DOHH2 (cell line): Measurements from ENCODE around the gene SLC6A9.

Source experiments
- H3F3A ChIP-seq: fragments of 200-600 bp; sonication (generic), shearing (Covaris generic); 2 replicates; pipeline ENCODE4 v1.6.0; 2016; ENCODE audit warnings: antibody characterized with exemption, mild to moderate bottlenecking; ENCODE audit not compliant: control insufficient read depth, insufficient read depth
- H3K27ac ChIP-seq: fragments of 200-600 bp; sonication (generic); 2 replicates; pipeline ENCODE4 v1.5.1; 2014; ENCODE audit warnings: low read depth, mild to moderate bottlenecking, low read length, moderate library complexity
- H3K27me3 ChIP-seq: fragments of 200-600 bp; sonication (generic); 2 replicates; pipeline ENCODE4 v1.6.1; 2014; ENCODE audit warnings: mild to moderate bottlenecking, low read length, mixed read lengths; ENCODE audit not compliant: control insufficient read depth
- H3K36me3 ChIP-seq: fragments of 200-600 bp; sonication (generic); 2 replicates; pipeline ENCODE4 v1.6.1; 2014; ENCODE audit warnings: mild to moderate bottlenecking, low read length, moderate library complexity, mixed read lengths; ENCODE audit not compliant: control insufficient read depth
- H3K4me1 ChIP-seq: fragments of 200-600 bp; sonication (generic); 2 replicates; pipeline ENCODE4 v1.6.1; 2014; ENCODE audit warnings: mild to moderate bottlenecking, low read length, mixed read lengths; ENCODE audit not compliant: control insufficient read depth
- H3K4me2 ChIP-seq: fragments of 200-600 bp; sonication (generic); 2 replicates; pipeline ENCODE4 v1.6.0; 2014; ENCODE audit warnings: mild to moderate bottlenecking, low read length, moderate library complexity
- H3K4me3 ChIP-seq: fragments of 200-600 bp; sonication (generic); 2 replicates; pipeline ENCODE4 v1.5.1; 2014; ENCODE audit warnings: mild to moderate bottlenecking, low read length, mixed read lengths
- H3K79me2 ChIP-seq: fragments of 200-600 bp; sonication (generic); 2 replicates; pipeline ENCODE4 v1.6.1; 2014; ENCODE audit warnings: mild to moderate bottlenecking, low read length, mixed read lengths; ENCODE audit not compliant: control insufficient read depth
- H3K9me2 ChIP-seq: fragments of 200-600 bp; sonication (generic); replicated peaks from 2 replicates; pipeline ENCODE4 v1.6.1; 2014; ENCODE audit warnings: mild to moderate bottlenecking, low read length, mixed read lengths; ENCODE audit not compliant: control insufficient read depth
- H3K9me3 ChIP-seq: fragments of 200-600 bp; sonication (generic); 2 replicates; pipeline ENCODE4 v1.6.1; 2014; ENCODE audit warnings: antibody characterized with exemption, low read length, mixed read lengths; ENCODE audit not compliant: control insufficient read depth, insufficient read depth
- H4K20me1 ChIP-seq: fragments of 200-600 bp; sonication (generic); 2 replicates; pipeline ENCODE4 v1.6.0; 2014; ENCODE audit warnings: low read depth, mild to moderate bottlenecking, antibody characterized with exemption, low read length, moderate library complexity; ENCODE audit not compliant: control insufficient read depth, insufficient read depth
- EZH2phosphoT487 ChIP-seq: fragments of 200-600 bp; sonication (generic); IDR thresholded peaks from 2 replicates; pipeline ENCODE4 v1.6.1; 2017; ENCODE audit warnings: borderline replicate concordance, mild to moderate bottlenecking, antibody characterized with exemption, low read length, moderate library complexity, mixed read lengths
- TF ChIP-seq, protein P1 (sequence below): fragments of 200-600 bp; sonication (generic); IDR thresholded peaks from one replicate; pipeline ENCODE4 v1.5.1; 2014; ENCODE audit warnings: antibody characterized with exemption, mild to moderate bottlenecking, low read depth, low read length; ENCODE audit not compliant: poor library complexity, severe bottlenecking

SLC6A9 gene

DNA sequence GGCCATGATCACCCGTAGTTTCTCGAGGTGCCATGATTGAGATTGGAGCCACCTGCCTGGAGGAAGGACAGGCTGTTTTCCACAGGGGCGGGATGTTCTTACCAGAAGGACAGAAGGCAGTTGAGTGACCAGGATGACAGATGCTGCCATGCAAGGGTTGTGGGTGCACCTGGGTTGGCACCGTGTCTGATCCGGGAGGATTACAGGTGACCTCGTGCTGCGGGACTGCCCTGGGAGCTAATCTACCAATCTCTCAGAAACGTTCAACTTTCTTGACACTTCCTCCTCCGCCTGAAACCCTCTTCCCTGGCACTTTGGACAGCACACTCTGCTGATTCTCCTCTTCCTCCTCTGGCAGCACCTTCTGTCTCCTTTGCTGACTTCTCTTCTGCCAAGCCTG lies 13.8 kb upstream of the SLC6A9 start:
- peaks cover 19% of the 10 kb centered on the region for H3K27me3 ChIP-seq
- no peaks in the 10 kb centered on the region for H3K36me3 ChIP-seq
- TF ChIP-seq, protein P1, sequence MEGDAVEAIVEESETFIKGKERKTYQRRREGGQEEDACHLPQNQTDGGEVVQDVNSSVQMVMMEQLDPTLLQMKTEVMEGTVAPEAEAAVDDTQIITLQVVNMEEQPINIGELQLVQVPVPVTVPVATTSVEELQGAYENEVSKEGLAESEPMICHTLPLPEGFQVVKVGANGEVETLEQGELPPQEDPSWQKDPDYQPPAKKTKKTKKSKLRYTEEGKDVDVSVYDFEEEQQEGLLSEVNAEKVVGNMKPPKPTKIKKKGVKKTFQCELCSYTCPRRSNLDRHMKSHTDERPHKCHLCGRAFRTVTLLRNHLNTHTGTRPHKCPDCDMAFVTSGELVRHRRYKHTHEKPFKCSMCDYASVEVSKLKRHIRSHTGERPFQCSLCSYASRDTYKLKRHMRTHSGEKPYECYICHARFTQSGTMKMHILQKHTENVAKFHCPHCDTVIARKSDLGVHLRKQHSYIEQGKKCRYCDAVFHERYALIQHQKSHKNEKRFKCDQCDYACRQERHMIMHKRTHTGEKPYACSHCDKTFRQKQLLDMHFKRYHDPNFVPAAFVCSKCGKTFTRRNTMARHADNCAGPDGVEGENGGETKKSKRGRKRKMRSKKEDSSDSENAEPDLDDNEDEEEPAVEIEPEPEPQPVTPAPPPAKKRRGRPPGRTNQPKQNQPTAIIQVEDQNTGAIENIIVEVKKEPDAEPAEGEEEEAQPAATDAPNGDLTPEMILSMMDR, result no peak
- no peak for TF ChIP-seq EZH2phosphoT487
- H3K9me2 ChIP-seq, result no peaks in the 10 kb centered on the region
- peaks cover 9% of the 10 kb centered on the region for H3K4me1 ChIP-seq
- no peaks in the 10 kb centered on the region for H3K79me2 ChIP-seq
- no peaks in the 10 kb centered on the region for H4K20me1 ChIP-seq
- no peak overlapping the region for H3K4me2 ChIP-seq
- H3K27ac ChIP-seq, result no peak overlapping the region
- H3K4me3 ChIP-seq, result no peak overlapping the region
- H3F3A ChIP-seq, result no peaks in the 10 kb centered on the region
- no peaks in the 10 kb centered on the region for H3K9me3 ChIP-seq

DNA sequence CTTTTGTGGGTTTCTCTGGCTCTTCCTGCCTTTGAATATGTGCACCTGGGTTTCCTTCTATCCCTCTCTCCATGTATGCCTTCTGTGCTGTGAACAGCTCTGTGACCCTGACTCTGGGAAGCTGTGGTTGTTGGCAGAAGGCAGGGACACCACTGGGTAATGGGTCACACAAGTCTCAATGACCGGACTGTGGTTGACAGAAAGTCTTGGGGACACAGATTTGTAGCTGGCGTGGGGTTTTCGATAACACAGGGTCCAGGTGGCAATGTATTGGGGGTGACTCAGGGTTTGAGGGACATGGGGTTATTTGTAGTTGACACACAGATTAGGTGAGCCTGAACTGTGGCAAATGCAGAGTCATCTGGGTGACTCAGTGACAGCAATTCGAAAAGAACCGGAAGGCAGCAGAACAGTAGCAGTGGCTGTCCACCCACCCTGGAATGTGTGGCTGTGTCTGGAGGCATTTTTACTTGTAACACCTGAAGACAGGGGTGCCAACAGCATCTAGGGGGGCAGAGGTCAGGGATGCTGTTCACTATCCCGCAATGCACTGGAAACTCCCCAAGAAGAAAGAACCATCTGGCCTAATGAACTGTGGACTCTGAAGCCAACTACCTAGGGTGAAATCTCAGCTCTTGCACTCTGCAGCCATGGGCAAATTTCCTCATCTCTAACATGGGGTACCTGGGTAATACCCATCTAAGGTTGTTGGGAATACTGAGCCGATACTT lies 13.0 kb upstream of the SLC6A9 start:
- no peak for TF ChIP-seq EZH2phosphoT487
- TF ChIP-seq, protein P1, result no peak
- no peak overlapping the region for H3K27ac ChIP-seq
- no peaks in the 10 kb centered on the region for H3K9me3 ChIP-seq
- no peaks in the 10 kb centered on the region for H4K20me1 ChIP-seq
- peaks cover 19% of the 10 kb centered on the region for H3K27me3 ChIP-seq
- H3K36me3 ChIP-seq, result no peaks in the 10 kb centered on the region
- H3F3A ChIP-seq, result no peaks in the 10 kb centered on the region
- H3K4me2 ChIP-seq, result no peak overlapping the region
- no peak overlapping the region for H3K4me3 ChIP-seq
- H3K79me2 ChIP-seq, result no peaks in the 10 kb centered on the region
- peaks cover 9% of the 10 kb centered on the region for H3K4me1 ChIP-seq
- no peaks in the 10 kb centered on the region for H3K9me2 ChIP-seq

DNA sequence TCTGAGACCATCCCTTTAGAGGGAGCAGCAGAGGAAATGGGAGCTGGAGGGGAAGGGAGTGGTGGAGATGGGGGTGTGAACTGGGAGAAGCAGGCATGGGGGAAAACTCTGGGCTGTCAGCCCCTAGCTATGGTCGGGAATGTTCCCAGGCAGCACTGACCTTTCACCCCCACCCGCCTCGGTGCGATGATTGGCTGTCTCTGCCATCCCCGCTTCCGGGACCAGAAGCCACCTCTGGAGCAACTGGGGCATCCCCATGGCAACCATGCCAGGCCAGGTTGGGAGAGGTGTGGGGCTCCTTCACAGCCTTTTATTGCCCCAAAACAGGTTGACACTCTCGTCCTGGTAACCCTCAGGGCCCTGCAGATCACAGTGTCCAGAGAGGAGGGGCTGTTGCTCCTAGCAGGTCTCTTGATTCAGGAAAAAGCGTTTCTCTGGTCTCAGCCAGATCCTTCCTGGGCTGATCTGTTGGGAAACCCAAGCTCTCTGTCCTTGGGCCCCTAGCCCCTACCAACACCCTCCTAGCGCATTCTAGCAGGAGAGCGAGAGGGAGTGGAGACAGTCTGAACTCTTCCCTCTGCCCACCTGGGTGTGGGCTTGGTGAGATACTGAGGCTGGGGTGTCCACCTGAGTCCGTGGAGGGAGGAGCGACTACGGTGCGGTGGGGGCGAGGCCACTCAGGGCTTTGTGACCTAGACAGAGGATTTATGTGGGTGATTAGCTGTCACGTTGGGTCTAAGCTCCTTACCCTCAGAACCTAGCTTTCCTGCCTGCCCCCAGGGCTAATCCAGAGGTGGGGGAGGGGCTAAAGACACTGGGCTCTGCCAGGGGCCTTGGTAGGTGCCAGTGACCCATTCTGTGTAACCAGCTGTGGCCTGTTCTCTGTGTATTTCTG lies 12.2 kb upstream of the SLC6A9 start:
- H3K27me3 ChIP-seq, result peaks cover 19% of the 10 kb centered on the region
- H3K4me1 ChIP-seq, result peaks cover 9% of the 10 kb centered on the region
- no peaks in the 10 kb centered on the region for H3K9me3 ChIP-seq
- H3K4me2 ChIP-seq, result no peak overlapping the region
- H4K20me1 ChIP-seq, result no peaks in the 10 kb centered on the region
- no peak overlapping the region for H3K27ac ChIP-seq
- TF ChIP-seq EZH2phosphoT487, result no peak
- TF ChIP-seq, protein P1, result no peak
- no peak overlapping the region for H3K4me3 ChIP-seq
- no peaks in the 10 kb centered on the region for H3K36me3 ChIP-seq
- no peaks in the 10 kb centered on the region for H3F3A ChIP-seq
- H3K9me2 ChIP-seq, result no peaks in the 10 kb centered on the region
- H3K79me2 ChIP-seq, result no peaks in the 10 kb centered on the region
